SHP77 (cell line): ENCODE data around the gene MICB.
"Not testable (repeated sequence)": the region's sequence is repeated elsewhere in the genome, so short reads cannot be mapped to it uniquely, and the experiment has no call there.

Experiments used
- DNase-seq, 2 experiments: peaks; one replicate each; lab custom pipeline; 2025; lab: John Stamatoyannopoulos, UW

Gene MICB

DNA sequence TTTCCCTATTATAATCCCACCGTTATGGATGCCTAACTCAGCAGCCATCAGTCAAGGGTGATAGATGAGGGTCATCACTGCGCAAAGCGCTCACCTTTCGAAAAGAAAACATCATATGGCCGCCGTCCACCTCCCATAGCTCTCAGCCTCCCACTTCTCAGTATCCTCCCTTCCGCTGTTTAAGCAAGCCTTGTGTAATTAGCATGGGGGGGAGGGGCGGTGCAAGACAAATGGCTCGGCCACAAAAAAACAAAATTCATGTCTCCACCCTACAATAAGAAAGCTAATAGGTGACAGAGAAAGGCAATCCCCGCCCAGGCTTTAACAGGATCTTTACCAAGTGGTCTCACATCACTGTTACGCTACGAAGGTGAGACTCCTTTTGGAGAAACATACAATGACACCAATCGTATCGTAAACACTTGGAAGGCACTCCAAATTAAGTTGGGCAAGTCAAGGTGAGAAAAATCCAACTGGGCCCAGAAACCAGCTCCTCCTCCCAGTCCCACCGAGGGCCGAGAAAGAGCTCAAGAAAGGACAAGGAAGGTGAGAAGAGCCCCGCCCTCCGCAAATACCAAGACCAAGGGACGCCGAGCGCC is 43.2 kb downstream of the MICB start:
- DNase-seq: peak in 1 of 2 experiments; percentile 34

- peak; percentile 89 to 97 for DNase-seq
Measured at GRCh38 chr6:31541658-31542521, 43.9 kb downstream of the MICB start, which contains the start of gene DDX39B. TSS of gene DDX39B (minus strand) at chr6:31542003. CDS start at chr6:31540532, 1,471 bp downstream.

DNA sequence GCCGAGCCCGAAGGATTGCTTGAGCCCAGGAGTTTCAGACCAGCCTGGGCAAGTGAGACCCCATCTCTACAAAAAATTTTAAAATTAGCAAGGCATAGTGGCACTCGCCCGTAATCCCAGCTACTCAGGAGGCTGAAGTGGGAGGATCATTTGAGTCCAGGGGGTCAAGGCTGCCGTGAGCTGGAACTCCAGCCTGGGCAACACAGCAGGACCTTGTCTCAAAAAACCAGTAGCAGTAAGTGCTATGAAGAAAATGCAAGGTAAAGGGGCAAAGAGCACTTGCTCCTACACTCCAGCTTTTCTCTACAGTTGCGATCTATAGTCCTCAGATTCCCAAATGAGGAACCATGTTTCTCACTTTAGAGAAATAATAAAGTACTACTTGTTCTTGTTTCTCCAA is 45.7 kb downstream of the MICB start:
- DNase-seq: no peak

GRCh38 chr6:31544676-31545075 is 46.7 kb downstream of the MICB start:
- DNase-seq: no peak

DNA sequence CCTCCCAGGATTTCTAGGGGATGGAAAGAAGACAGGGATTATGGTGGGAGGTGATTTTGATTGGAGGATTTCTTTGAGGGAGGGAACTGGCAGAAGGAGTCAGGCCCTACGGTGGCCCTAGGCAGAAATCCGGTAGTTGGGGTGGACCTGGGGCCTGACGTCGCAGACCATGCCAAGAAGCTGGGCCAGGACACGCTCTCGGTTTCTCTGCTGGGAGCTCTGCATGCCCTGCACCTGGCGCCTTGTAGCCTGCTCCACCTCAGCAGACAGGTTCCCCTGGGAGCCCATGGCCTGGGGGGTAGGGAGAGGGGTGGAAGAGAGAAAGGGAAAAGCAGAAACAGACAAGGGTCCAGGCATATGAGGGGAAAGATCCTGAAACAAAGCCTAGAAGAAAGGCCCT is 47.3 kb downstream of the MICB start:
- DNase-seq: no peak

GRCh38 chr6:31546339-31546957 is 48.5 kb downstream of the MICB start, which contains the start of gene ATP6V1G2:
TSS of gene ATP6V1G2 (minus strand) at chr6:31546608. CDS start at chr6:31546559, 49 bp downstream.
- DNase-seq: peak; percentile 94 to 95

GRCh38 chr6:31546958-31547726 is 49.2 kb downstream of the MICB start, which contains the start of gene NFKBIL1:
TSS of gene NFKBIL1 (plus strand) at chr6:31547608. CDS start at chr6:31547695, 87 bp downstream.
- peak; percentile 93 to 96 for DNase-seq

GRCh38 chr6:31547727-31548543 is 50.0 kb downstream of the MICB start:
- peak in 1 of 2 experiments; percentile 57 for DNase-seq

GRCh38 chr6:31548544-31548873 is 50.6 kb downstream of the MICB start:
- no peak for DNase-seq

DNA sequence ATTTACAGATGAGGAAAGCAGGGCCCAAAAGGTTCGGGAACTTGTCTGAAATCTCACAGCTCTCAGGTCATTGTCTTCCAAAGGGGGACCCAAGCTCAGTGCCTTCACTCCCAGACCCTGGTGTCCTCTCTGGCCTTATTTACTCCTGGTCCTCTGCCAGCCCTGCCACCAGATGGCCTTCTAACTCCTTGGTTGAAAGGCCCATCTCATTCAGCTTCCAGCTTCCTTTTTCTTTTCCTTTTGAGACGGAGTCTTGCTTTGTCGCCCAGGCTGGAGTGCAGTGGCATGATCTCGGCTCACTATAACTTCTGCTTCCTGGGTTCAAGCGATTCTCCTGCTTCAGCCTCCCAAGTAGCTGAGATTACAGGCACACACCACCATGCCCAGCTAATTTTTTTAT is 53.4 kb downstream of the MICB start:
- DNase-seq: not testable (repeated sequence)

GRCh38 chr6:31556307-31556706 is 58.4 kb downstream of the MICB start:
- no peak for DNase-seq

GRCh38 chr6:31557443-31558317 is 59.7 kb downstream of the MICB start:
- no peak for DNase-seq

DNA sequence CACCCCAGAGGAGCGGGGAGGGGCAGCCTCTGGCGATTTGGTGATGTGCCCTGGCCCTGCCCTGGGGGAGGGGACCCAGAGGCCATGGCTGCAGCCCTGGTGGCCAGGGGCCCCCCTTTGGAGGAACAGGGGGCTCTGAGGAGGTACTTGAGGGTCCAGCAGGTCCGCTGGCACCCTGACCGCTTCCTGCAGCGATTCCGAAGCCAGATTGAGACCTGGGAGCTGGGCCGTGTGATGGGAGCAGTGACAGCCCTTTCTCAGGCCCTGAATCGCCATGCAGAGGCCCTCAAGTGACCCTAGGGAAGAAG is 60.3 kb downstream of the MICB start:
- DNase-seq: no peak

DNA sequence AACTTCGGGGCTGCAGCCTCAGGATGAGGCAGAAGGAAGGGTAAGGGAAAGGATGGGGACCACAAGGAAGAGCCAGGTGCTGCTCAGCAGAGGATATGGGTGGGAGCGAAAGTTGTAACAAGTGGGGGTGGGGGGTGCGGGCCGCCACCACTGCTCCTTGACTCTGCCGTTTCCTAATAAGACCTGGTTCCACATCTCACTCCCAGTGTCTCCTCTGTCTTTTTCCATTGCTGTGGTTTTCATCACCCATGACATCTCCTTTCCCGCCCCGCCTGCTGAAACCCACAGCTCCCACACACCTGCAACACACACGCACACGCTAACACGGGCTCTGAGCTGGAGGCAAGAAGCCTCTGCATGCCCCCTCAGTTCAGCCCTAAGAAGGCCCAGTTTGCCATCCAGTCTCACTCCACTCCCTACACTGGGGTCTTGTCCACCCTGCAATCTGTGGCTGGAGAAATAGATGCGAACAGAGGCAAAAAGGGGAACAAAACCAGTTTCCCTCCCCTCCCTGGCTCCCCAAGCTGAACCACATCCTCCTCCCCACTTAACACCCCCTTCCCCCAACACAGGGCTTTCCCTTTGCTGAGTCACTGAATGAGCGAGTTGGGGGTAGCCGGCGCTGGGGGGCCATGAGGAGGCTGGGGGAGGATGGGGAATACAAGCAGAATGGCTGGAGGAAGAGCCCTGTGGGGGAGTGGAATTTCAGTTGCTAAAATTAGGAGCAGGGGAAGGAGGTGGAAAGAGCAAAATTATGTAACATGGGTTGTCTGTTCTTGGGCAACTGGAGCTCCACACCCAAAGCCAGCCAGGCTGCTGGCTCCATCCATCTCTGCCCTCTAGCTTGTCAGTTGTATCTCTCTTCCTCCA is 60.9 kb downstream of the MICB start:
- no peak for DNase-seq

GRCh38 chr6:31559606-31559957 is 61.6 kb downstream of the MICB start:
- DNase-seq: no peak

DNA sequence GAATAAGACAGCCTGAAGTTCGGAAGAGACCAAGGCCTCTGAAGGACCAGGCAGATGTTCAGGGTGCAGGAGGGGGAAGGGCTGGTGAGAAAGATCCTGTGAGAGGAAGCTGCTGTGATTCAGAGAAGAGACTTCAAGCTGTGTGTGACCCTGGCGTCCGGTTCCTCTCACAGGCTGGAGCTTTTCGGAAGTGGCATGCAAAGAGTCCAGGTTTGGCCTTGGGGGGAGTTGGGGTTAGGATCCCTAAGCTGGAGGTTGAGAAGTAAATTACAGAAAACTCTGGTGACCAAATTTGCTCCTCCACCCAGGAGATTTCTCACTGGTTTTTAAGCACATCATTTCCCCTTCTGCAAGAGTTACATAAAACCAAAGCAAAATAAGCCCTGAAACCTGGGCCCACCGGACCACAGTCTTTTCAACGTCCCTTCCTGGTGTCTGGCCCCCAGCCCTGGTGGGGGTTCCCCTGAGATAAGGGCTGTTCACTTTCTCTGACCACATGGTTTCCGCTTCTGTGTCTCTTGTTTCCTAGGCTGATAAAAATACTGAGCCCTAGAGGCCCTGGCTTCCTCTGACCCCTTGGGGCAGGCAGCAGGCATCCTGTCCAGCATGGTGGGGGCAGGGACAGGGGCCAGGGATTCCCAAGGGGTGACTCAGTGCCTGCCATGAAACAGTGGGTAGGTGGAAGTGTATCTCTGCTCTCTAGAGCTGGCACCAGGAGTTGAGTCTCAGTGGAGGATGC is 62.2 kb downstream of the MICB start:
- no peak for DNase-seq

DNA sequence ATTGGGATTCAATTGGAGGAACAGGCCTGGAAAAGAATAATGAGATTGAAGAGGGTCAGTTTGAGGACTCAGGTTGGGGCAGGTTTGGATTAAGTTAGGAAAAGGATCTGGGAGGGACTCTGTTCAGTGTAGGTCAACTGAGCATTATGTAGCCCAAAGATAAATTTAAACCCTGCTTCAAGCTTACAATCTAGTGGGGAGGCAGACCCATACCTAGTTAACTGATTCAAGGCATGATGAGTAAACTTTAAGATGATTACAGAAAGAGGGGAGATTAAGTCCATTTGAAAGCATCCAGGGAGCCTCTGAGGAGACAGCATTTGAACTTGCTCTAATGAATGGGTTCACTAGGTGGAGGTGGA is 62.7 kb downstream of the MICB start:
- no peak for DNase-seq
